GM21576 (cell line): ENCODE results near the gene GGACT.
"Not testable (repeated sequence)": the region's sequence is repeated elsewhere in the genome, so short reads cannot be mapped to it uniquely, and the experiment has no call there.

Experiments used
- ATAC-seq: cut with Tn5 transposase; IDR thresholded peaks from one replicate; pipeline ENCODE4 v1.9.1; 2021; ENCODE audit warnings: mild to moderate bottlenecking, moderate library complexity; ENCODE audit not compliant: unreplicated experiment

GGACT gene

GRCh38 chr13:100532090-100532766 lies 56.4 kb downstream of the GGACT start:
- no peak for ATAC-seq

GRCh38 chr13:100530671-100531213 lies 57.8 kb downstream of the GGACT start:
- no peak for ATAC-seq

- ATAC-seq, result no peak
Measured at GRCh38 chr13:100529666-100530377, 58.8 kb downstream of the GGACT start.

GRCh38 chr13:100528820-100529219 lies 59.8 kb downstream of the GGACT start:
- ATAC-seq, result no peak

GRCh38 chr13:100528353-100528752 lies 60.2 kb downstream of the GGACT start:
- no peak for ATAC-seq

GRCh38 chr13:100527644-100528043 lies 60.9 kb downstream of the GGACT start:
- no peak for ATAC-seq

- ATAC-seq, result no peak
Measured at GRCh38 chr13:100526318-100527000, 62.1 kb downstream of the GGACT start.

GRCh38 chr13:100525453-100526317 lies 62.9 kb downstream of the GGACT start:
- no peak for ATAC-seq

- not testable (repeated sequence) for ATAC-seq
Measured at GRCh38 chr13:100524688-100525087, 63.9 kb downstream of the GGACT start.

GRCh38 chr13:100523981-100524386 lies 64.6 kb downstream of the GGACT start:
- ATAC-seq, result no peak

- no peak for ATAC-seq
Measured at GRCh38 chr13:100523411-100523810, 65.2 kb downstream of the GGACT start.

- ATAC-seq, result no peak
Measured at GRCh38 chr13:100522618-100523309, 65.8 kb downstream of the GGACT start.

GRCh38 chr13:100521851-100522617 lies 66.6 kb downstream of the GGACT start:
- ATAC-seq, result no peak

GRCh38 chr13:100520936-100521850 lies 67.4 kb downstream of the GGACT start:
- ATAC-seq, result no peak

- no peak for ATAC-seq
Measured at GRCh38 chr13:100519626-100520025, 69.0 kb downstream of the GGACT start.

GRCh38 chr13:100518394-100519062 lies 70.1 kb downstream of the GGACT start:
- no peak for ATAC-seq

- no peak for ATAC-seq
Measured at GRCh38 chr13:100517728-100518127, 70.9 kb downstream of the GGACT start.

GRCh38 chr13:100517135-100517534 lies 71.5 kb downstream of the GGACT start:
- no peak for ATAC-seq
